Measurements from ENCODE around the gene SLC11A1.

The SLC11A1 gene

GRCh38 chr2:218393750-218394290 is 11.7 kb downstream of the SLC11A1 start:
- no peak for DNase-seq
- ATAC-seq, result no peak

GRCh38 chr2:218394298-218395089 is 12.4 kb downstream of the SLC11A1 start:
- ATAC-seq, result no peak
- peak; percentile 12 for DNase-seq

GRCh38 chr2:218395090-218395444 is 13.0 kb downstream of the SLC11A1 start:
- no peak for DNase-seq
- ATAC-seq, result no peak

- DNase-seq (peak; percentile 23), ATAC-seq (no peak)
Measured at GRCh38 chr2:218395456-218395825, 13.4 kb downstream of the SLC11A1 start.

- ATAC-seq, result peak; percentile 64
- DNase-seq, result peak; percentile 96
Measured at GRCh38 chr2:218395826-218396687, 14.0 kb downstream of the SLC11A1 start.

GRCh38 chr2:218396688-218397462 is 14.8 kb downstream of the SLC11A1 start:
- DNase-seq, result peak; percentile 75

GRCh38 chr2:218397463-218397819 is 15.4 kb downstream of the SLC11A1 start:
- ATAC-seq (no peak), DNase-seq (no peak)

More at GRCh38 chr2:218396688-218397462, 14.8 kb downstream of the SLC11A1 start:
- no peak for ATAC-seq

- ATAC-seq (peak; percentile 7), DNase-seq (peak; percentile 77)
Measured at GRCh38 chr2:218397820-218398436, 15.9 kb downstream of the SLC11A1 start.

GRCh38 chr2:218398437-218399390 is 16.6 kb downstream of the SLC11A1 start:
- peak; percentile 16 for ATAC-seq
- DNase-seq, result peak; percentile 83

GRCh38 chr2:218399391-218400166 is 17.5 kb downstream of the SLC11A1 start, which contains the start of gene CTDSP1:
Gene CTDSP1 (plus strand): TSS chr2:218399868. CDS start chr2:218400091, 223 bp downstream.
- ATAC-seq (peak; percentile 61), DNase-seq (peak; percentile 92)

GRCh38 chr2:218400167-218400929 is 18.3 kb downstream of the SLC11A1 start:
- ATAC-seq (no peak), DNase-seq (peak; percentile 53)

GRCh38 chr2:218400930-218401881 is 19.1 kb downstream of the SLC11A1 start:
- no peak for ATAC-seq
- peak; percentile 19 for DNase-seq

GRCh38 chr2:218401890-218402289 is 19.8 kb downstream of the SLC11A1 start:
- DNase-seq, result no peak
- no peak for ATAC-seq

- ATAC-seq, result no peak
Measured at GRCh38 chr2:218402491-218402901, 20.4 kb downstream of the SLC11A1 start.

GRCh38 chr2:218402911-218403411 is 20.9 kb downstream of the SLC11A1 start:
- no peak for ATAC-seq
- no peak for DNase-seq

More at GRCh38 chr2:218402491-218402901, 20.4 kb downstream of the SLC11A1 start:
- DNase-seq, result no peak

GRCh38 chr2:218403810-218404209 is 21.7 kb downstream of the SLC11A1 start:
- ATAC-seq, result no peak
- no peak for DNase-seq

GRCh38 chr2:218404351-218405085 is 22.4 kb downstream of the SLC11A1 start:
- ATAC-seq (no peak), DNase-seq (peak; percentile 14)
